Activated CD4-positive, alpha-beta memory T cell treated with anti-CD3 and anti-CD28 coated beads for 36 hours (primary cell): ENCODE data around the gene SMARCD3. TPM values are rescaled to one million over a fixed set of nuclear protein-coding genes. Genes with fewer than 3 reads are reported as not detected.

Experiments
- CTCF ChIA-PET: fragments of 350-600 bp; sonication (Branson Sonifier 250); formaldehyde crosslinking; loops from one replicate; lab custom pipeline; 2021; ENCODE audit warnings: antibody characterized with exemption, inconsistent platforms; lab: Charles Lee
- POLR2A ChIA-PET: fragments of 350-600 bp; sonication (Branson Sonifier 250); formaldehyde crosslinking; loops from one replicate; lab custom pipeline; 2021; ENCODE audit warnings: antibody characterized with exemption; lab: Charles Lee
- DNase-seq: peaks from one replicate; pipeline ENCODE4 v3.0.0-alpha.2; 2020
- H3K27ac Mint-ChIP-seq: one replicate; pipeline ENCODE4 v1.8.0; 2021; ENCODE audit warnings: mixed read lengths
- H3K27me3 Mint-ChIP-seq: one replicate; pipeline ENCODE4 v1.8.0; 2021; ENCODE audit warnings: mixed read lengths
- H3K36me3 Mint-ChIP-seq: one replicate; pipeline ENCODE4 v1.8.0; 2021; ENCODE audit warnings: mixed read lengths
- H3K4me1 Mint-ChIP-seq: one replicate; pipeline ENCODE4 v1.8.0; 2021; ENCODE audit warnings: low read depth, mixed read lengths
- H3K4me3 Mint-ChIP-seq: one replicate; pipeline ENCODE4 v1.8.0; 2021; ENCODE audit warnings: mild to moderate bottlenecking, mixed read lengths
- H3K9me3 Mint-ChIP-seq: one replicate; pipeline ENCODE4 v1.8.0; 2021; ENCODE audit warnings: mixed read lengths
- intact Hi-C: fragments of 100-400 bp; cut with micrococcal nuclease; formaldehyde crosslinking; loops from one replicate; pipeline ENCODE4 v1.15.1; 2023
- total RNA-seq, 2 experiments: library from RNA; stranded (reverse); gene quantifications; one replicate each; pipeline ENCODE4 v1.2.3, GENCODE V29; 2021

Gene SMARCD3
- total RNA-seq, 2 experiments from 2014 or later = 4.4 to 5.5 TPM

GRCh38 chr7:151269511-151269910 is 21.0 kb upstream of the SMARCD3 start:
- Mint-ChIP-seq H3K27me3 (no peaks in the 10 kb centered on the region), H3K36me3 (no peaks in the 10 kb centered on the region), H3K9me3 (no peaks in the 10 kb centered on the region), H3K27ac (no peak overlapping the region), H3K4me3 (no peak overlapping the region), H3K4me1 (peaks cover 6% of the 10 kb centered on the region)
- POLR2A ChIA-PET = no interaction called here
- CTCF ChIA-PET = interaction anchor here (1.6 kb wide), 1 partner anchor 25 kb away, joined by 8 read pairs; no protein-coding TSS in a partner anchor
- intact Hi-C loops = no loop called here
- no peak for DNase-seq

- POLR2A ChIA-PET = no interaction called here
- no peak overlapping the region for H3K4me3 Mint-ChIP-seq
- no peaks in the 10 kb centered on the region for H3K4me1 Mint-ChIP-seq
- no peak for DNase-seq
- no peaks in the 10 kb centered on the region for H3K36me3 Mint-ChIP-seq
- H3K27ac Mint-ChIP-seq = no peak overlapping the region
- H3K9me3 Mint-ChIP-seq = no peaks in the 10 kb centered on the region
- intact Hi-C loops = no loop called here
- CTCF ChIA-PET = no interaction called here
- H3K27me3 Mint-ChIP-seq = peaks cover 2% of the 10 kb centered on the region
Observed at GRCh38 chr7:151265351-151265931, 16.9 kb upstream of the SMARCD3 start.

DNA sequence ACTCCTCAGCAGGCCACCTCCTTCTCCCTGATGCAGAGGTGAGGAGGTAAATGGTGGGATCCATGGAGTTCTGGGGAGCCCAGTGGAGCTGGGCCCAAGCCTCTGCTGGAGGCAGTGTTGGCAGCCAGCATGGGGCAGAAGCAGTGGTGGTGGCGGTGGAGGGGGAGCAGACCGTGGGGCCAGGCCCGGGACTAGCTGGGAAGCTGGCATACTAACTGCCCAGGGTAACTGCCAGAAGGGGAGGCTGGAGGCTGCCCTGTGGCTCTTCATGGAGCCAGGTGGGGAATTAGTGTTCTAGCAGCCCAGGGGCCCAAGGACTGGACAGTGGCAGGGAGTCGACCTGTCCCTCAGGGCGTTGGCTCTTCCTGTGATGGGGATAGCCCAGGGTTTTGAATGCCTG is 16.1 kb upstream of the SMARCD3 start:
- Mint-ChIP-seq H3K4me1 (no peaks in the 10 kb centered on the region), H3K9me3 (no peaks in the 10 kb centered on the region), H3K36me3 (no peaks in the 10 kb centered on the region), H3K27me3 (peaks cover 3% of the 10 kb centered on the region), H3K27ac (no peak overlapping the region), H3K4me3 (no peak overlapping the region)
- no peak for DNase-seq
- intact Hi-C loops = no loop called here
- POLR2A ChIA-PET = no interaction called here
- CTCF ChIA-PET = no interaction called here

- H3K4me3 Mint-ChIP-seq = no peak overlapping the region
- H3K27me3 Mint-ChIP-seq = peaks cover 11% of the 10 kb centered on the region
- H3K27ac Mint-ChIP-seq = no peak overlapping the region
- H3K36me3 Mint-ChIP-seq = no peaks in the 10 kb centered on the region
- POLR2A ChIA-PET = no interaction called here
- intact Hi-C loops = no loop called here
- no peaks in the 10 kb centered on the region for H3K9me3 Mint-ChIP-seq
- CTCF ChIA-PET = interaction anchor here (0.8 to 2.2 kb wide), 2 partner anchors 14 to 17 kb away, joined by 3 to 8 read pairs; no protein-coding TSS in a partner anchor
- no peaks in the 10 kb centered on the region for H3K4me1 Mint-ChIP-seq
- DNase-seq = no peak
Observed at GRCh38 chr7:151261529-151261928, 13.0 kb upstream of the SMARCD3 start.

- no peaks in the 10 kb centered on the region for H3K9me3 Mint-ChIP-seq
- DNase-seq = no peak
- intact Hi-C loops = no loop called here
- H3K27ac Mint-ChIP-seq = no peak overlapping the region
- CTCF ChIA-PET = no interaction called here
- H3K36me3 Mint-ChIP-seq = no peaks in the 10 kb centered on the region
- POLR2A ChIA-PET = no interaction called here
- no peaks in the 10 kb centered on the region for H3K4me1 Mint-ChIP-seq
- no peak overlapping the region for H3K4me3 Mint-ChIP-seq
- peaks cover 13% of the 10 kb centered on the region for H3K27me3 Mint-ChIP-seq
Observed at GRCh38 chr7:151260883-151261282, 12.4 kb upstream of the SMARCD3 start.

DNA sequence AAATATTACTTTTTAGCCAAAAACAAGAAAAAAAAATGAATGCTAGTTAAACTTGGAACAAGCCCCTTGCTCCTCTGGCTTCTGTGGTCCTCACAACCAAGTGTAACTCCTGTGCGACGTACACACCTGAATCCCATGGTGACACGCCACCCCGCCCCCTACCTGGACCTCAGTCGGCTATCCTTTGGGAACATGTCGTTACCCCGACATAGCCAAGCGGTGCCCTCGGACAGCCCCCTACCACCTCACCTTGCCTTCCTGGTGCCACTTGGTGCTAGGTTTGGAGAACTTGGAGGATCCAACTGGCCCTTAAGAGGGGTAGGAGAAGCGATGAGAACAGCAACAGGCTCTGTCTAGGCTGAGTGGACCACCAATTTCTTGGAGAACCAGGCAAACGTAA is 12.0 kb upstream of the SMARCD3 start:
- H3K36me3 Mint-ChIP-seq = no peaks in the 10 kb centered on the region
- H3K27ac Mint-ChIP-seq = no peak overlapping the region
- peaks cover 14% of the 10 kb centered on the region for H3K27me3 Mint-ChIP-seq
- ChIA-PET CTCF (interaction anchor here (1.0 kb wide), 1 partner anchor 16 kb away, joined by 4 read pairs; no protein-coding TSS in a partner anchor), POLR2A (no interaction called here)
- H3K9me3 Mint-ChIP-seq = no peaks in the 10 kb centered on the region
- intact Hi-C loops = no loop called here
- no peak for DNase-seq
- no peak overlapping the region for H3K4me3 Mint-ChIP-seq
- H3K4me1 Mint-ChIP-seq = no peaks in the 10 kb centered on the region

- ChIA-PET POLR2A (no interaction called here), CTCF (interaction anchor here (3.4 kb wide), 1 partner anchor 14 kb away, joined by 21 read pairs; no protein-coding TSS in a partner anchor)
- Mint-ChIP-seq H3K36me3 (no peaks in the 10 kb centered on the region), H3K4me1 (no peaks in the 10 kb centered on the region), H3K9me3 (no peaks in the 10 kb centered on the region), H3K27ac (no peak overlapping the region), H3K27me3 (peaks cover 30% of the 10 kb centered on the region), H3K4me3 (no peak overlapping the region)
- no peak for DNase-seq
- intact Hi-C loops = no loop called here
Observed at GRCh38 chr7:151257990-151258389, 9.5 kb upstream of the SMARCD3 start.

DNA sequence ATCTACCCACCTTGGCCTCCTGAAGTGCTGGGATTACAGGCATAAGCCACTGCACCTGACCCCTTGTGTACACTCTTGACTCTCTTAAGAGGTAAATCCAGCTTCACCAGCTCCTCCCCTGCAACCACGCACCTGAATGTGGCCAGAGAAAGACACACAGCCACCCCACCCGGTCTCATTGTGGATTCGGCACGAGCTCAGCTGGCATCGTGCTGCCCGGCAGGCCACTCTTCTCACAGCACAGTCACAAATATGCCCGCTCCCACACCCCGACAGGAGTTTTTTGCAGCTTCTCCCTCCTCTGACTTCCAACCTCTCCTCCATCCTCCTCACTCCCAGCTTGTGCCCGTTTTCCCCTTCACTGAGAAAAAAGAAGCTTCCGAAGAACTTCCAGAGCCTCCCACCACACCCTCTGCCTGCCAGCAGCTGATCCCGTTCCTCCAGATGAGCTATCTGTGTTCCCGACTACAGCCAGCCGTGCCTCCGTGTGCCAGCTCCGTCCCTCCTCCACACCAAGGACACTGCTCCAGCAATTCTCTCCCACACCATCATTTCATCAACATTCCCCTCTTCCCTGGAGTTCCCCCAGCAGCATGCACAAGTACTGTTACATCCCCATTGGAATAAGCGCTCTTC is 8.0 kb upstream of the SMARCD3 start:
- Mint-ChIP-seq H3K27ac (no peak overlapping the region), H3K9me3 (no peaks in the 10 kb centered on the region)

DNA sequence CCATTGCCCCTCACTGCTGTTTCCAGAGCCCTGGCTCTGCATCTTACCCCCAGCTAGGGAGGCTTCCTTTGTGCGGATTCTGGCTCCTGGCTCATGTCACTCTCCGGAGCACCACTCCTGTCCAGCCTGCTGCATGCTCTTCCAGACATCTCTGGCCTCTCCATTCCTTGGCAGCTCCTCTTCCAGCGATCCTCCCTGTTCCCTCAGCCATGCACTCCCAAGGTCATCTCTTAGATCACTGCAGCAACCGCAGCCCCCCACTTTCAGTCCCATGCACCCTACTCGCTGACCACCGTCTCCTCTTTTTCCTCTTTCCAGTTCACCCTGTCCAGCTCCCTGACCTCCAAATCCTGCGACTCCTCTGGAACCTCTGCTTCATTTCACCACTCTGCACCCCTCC is 6.9 kb upstream of the SMARCD3 start:
- no peaks in the 10 kb centered on the region for H3K36me3 Mint-ChIP-seq
- CTCF ChIA-PET = interaction anchor here (0.8 to 3.4 kb wide), 3 partner anchors 9 to 87 kb away, joined by 3 to 21 read pairs (median 4); no protein-coding TSS in a partner anchor
- no peak overlapping the region for H3K4me3 Mint-ChIP-seq
- intact Hi-C loops = no loop called here
- no peak for DNase-seq
- H3K4me1 Mint-ChIP-seq = peaks cover 4% of the 10 kb centered on the region
- no peaks in the 10 kb centered on the region for H3K9me3 Mint-ChIP-seq
- POLR2A ChIA-PET = interaction anchor here (1.5 kb wide), 1 partner anchor 12 kb away, joined by 5 read pairs; no protein-coding TSS in a partner anchor
- H3K27me3 Mint-ChIP-seq = peaks cover 46% of the 10 kb centered on the region
- H3K27ac Mint-ChIP-seq = no peak overlapping the region

More for the DNA sequence above, 8.0 kb upstream of the SMARCD3 start:
- POLR2A ChIA-PET = interaction anchor here (1.5 kb wide), 1 partner anchor 14 kb away, joined by 5 read pairs; no protein-coding TSS in a partner anchor
- intact Hi-C loops = no loop called here
- no peak for DNase-seq
- H3K4me1 Mint-ChIP-seq = no peaks in the 10 kb centered on the region
- CTCF ChIA-PET = interaction anchor here (0.9 to 3.4 kb wide), 2 partner anchors 10 to 13 kb away, joined by 3 to 21 read pairs; no protein-coding TSS in a partner anchor
- H3K36me3 Mint-ChIP-seq = no peaks in the 10 kb centered on the region
- H3K27me3 Mint-ChIP-seq = peaks cover 39% of the 10 kb centered on the region
- H3K4me3 Mint-ChIP-seq = no peak overlapping the region

- DNase-seq = no peak
Observed at GRCh38 chr7:151254851-151255250, 6.4 kb upstream of the SMARCD3 start.

DNA sequence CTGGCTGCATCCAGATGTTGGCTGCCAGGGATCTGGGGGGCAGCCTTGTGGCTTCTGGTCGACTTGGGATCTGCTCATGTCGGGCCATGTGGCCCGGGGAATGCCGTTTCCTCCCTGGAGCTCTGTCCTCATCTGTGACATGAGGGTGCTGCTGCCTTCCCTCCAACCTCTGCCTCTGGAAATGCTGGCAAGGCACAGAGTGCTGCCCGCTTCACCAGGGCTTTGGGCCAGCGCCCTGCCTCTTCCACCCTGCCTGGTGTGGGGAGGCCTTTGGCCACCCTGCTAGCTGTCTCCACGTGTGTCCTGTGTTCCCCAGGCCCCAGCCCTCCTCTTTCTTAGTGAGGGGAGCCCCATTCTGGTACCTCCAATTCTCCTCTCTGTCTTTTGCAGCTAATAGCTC is 5.8 kb upstream of the SMARCD3 start:
- H3K27me3 Mint-ChIP-seq = peaks cover 55% of the 10 kb centered on the region
- no peak overlapping the region for H3K4me3 Mint-ChIP-seq
- H3K9me3 Mint-ChIP-seq = no peaks in the 10 kb centered on the region
- ChIA-PET CTCF (interaction anchor here (0.9 kb wide), 1 partner anchor 10 kb away, joined by 3 read pairs; no protein-coding TSS in a partner anchor), POLR2A (no interaction called here)
- intact Hi-C loops = no loop called here
- H3K4me1 Mint-ChIP-seq = peaks cover 5% of the 10 kb centered on the region
- H3K27ac Mint-ChIP-seq = no peak overlapping the region
- no peak for DNase-seq
- no peaks in the 10 kb centered on the region for H3K36me3 Mint-ChIP-seq

More at GRCh38 chr7:151254851-151255250, 6.4 kb upstream of the SMARCD3 start:
- Mint-ChIP-seq H3K27ac (no peak overlapping the region), H3K4me1 (peaks cover 4% of the 10 kb centered on the region), H3K27me3 (peaks cover 50% of the 10 kb centered on the region), H3K36me3 (no peaks in the 10 kb centered on the region), H3K4me3 (no peak overlapping the region), H3K9me3 (no peaks in the 10 kb centered on the region)
- POLR2A ChIA-PET = interaction anchor here (1.5 kb wide), 1 partner anchor 12 kb away, joined by 5 read pairs; no protein-coding TSS in a partner anchor
- intact Hi-C loops = no loop called here
- CTCF ChIA-PET = interaction anchor here (1.3 to 3.4 kb wide), 2 partner anchors 9 to 11 kb away, joined by 4 to 21 read pairs; no protein-coding TSS in a partner anchor

DNA sequence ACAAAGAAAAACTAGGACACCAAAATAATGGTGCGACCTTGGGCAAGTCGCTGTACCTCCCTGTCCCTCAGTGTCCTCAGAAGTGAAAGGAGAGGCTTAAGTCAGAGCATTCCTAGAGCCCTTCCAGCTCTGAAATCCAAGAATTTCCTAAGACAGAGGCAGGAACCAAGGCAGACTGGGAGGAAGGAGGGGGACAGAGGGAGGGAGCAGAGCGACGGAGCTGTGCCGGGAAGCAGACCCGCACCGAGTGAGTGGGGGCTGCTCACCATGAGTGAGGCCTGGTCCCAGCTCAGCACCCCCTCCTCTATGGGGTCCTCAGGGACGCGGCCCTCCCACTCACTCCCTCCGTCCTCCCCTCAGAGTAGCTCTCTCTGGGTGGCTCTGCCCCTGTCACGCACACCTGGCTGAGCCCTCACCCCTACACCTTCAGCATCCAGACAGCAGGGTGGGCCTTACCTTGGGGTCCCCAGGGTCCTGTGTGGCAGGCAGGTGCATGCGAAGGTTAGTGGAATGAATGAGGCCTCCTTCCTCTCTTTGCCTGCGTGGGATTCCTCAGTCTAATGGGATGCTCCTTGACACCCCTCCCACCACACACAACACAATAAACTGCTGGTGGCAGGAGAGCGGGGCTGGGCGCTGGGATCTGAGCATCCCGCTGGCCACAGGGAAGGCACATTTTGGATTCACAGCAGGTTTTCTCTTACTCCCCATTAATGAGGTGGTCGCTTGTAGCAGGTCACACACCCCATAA is 4.6 kb upstream of the SMARCD3 start:
- Mint-ChIP-seq H3K4me1 (peaks cover 10% of the 10 kb centered on the region), H3K4me3 (no peak overlapping the region)

More for the DNA sequence above, 4.6 kb upstream of the SMARCD3 start:
- Mint-ChIP-seq H3K27ac (no peak overlapping the region), H3K27me3 (peaks cover 60% of the 10 kb centered on the region), H3K9me3 (no peaks in the 10 kb centered on the region), H3K36me3 (no peaks in the 10 kb centered on the region)
- no peak for DNase-seq
- CTCF ChIA-PET = interaction anchor here (1.3 to 1.6 kb wide), 2 partner anchors 9 to 85 kb away, joined by 3 read pairs; partner anchors contain the start of gene GBX1
- POLR2A ChIA-PET = no interaction called here
- intact Hi-C loops = no loop called here
